ENCODE results near the gene SLC7A7. TPM values are rescaled to one million over a fixed set of nuclear protein-coding genes. Genes with fewer than 3 reads are reported as not detected.

Gene SLC7A7
- total and polyA plus RNA-seq, 9 of the 15 experiments (the other 6 are each of a cell fraction or from before 2014, with no cell fraction given): 0.07 to 0.68 (median 0.41) TPM

- no peaks in the 10 kb centered on the region for H3K36me3 ChIP-seq (ENCODE audit: control insufficient read depth, insufficient read depth, low read length)
- H3K9me3 ChIP-seq (replicated peaks; ENCODE audit: control insufficient read depth, insufficient read depth, low read depth, low read length): no peaks in the 10 kb centered on the region
- ChIA-PET CTCF (ENCODE audit: low intra/inter-chr PET ratio) (interaction anchor here (1.0 kb wide), 1 partner anchor 26 kb away, joined by 4 read pairs; no protein-coding TSS in a partner anchor), POLR2A (interaction anchor here (0.5 to 1.3 kb wide), 6 partner anchors 14 to 358 kb away, joined by 3 to 4 read pairs (median 3); no protein-coding TSS in a partner anchor)
- no peaks in the 10 kb centered on the region for H3K79me2 ChIP-seq (ENCODE audit: control insufficient read depth, insufficient read depth, low read length)
- in situ Hi-C loops (cut with MboI) (loop anchor here (10.0 kb wide), 2 partner anchors 194 to 284 kb away; no protein-coding TSS in a partner anchor), intact Hi-C loops (cut with micrococcal nuclease) (no loop called here)
- no peaks in the 10 kb centered on the region for H3K9me1 ChIP-seq (ENCODE audit: control insufficient read depth, insufficient read depth, low read length)
- no peak for ATAC-seq
- H2AFZ ChIP-seq (ENCODE audit: low read depth, low read length): peak overlapping the region; percentile 22
- H3K9ac ChIP-seq (ENCODE audit: insufficient read depth in 1 of 2, low read depth in 2 of 2, low read length in 2 of 2): peak overlapping the region in 1 of 2 experiments; percentile 53; a peak in 1 of 4 replicates
- 48% methylated on average over 11 of the region's 12 CpGs for WGBS (ENCODE audit: insufficient coverage, low coverage, missing lambda C conversion rate)
- no peaks in the 10 kb centered on the region for H4K20me1 ChIP-seq (replicated peaks; ENCODE audit: control insufficient read depth, insufficient read depth, low read length)
- FAIRE-seq: peak; percentile 66
- no peak for DNase-seq (ENCODE audit: extremely low read depth in 1 of 4, low spot score in 3 of 4)
- H3K27ac ChIP-seq (ENCODE audit: extremely low read depth, low read depth, low read length): no peak overlapping the region
- no TSS peak for BruUV-seq (replicated peaks)
- no peaks in the 10 kb centered on the region for H3K27me3 ChIP-seq (ENCODE audit: control insufficient read depth in 2 of 2, insufficient read depth in 2 of 2, low read length in 2 of 2)
- H3K4me2 ChIP-seq (ENCODE audit: insufficient read depth, low read length): no peak overlapping the region
- H3K4me1 ChIP-seq (replicated peaks in 1 of 2; ENCODE audit: control insufficient read depth in 2 of 2, insufficient read depth in 2 of 2, low read length in 2 of 2): peaks cover 5 to 33% of the 10 kb centered on the region in 2 experiments; a peak in 3 of 5 replicates
- TF ChIP-seq, protein P1, sequence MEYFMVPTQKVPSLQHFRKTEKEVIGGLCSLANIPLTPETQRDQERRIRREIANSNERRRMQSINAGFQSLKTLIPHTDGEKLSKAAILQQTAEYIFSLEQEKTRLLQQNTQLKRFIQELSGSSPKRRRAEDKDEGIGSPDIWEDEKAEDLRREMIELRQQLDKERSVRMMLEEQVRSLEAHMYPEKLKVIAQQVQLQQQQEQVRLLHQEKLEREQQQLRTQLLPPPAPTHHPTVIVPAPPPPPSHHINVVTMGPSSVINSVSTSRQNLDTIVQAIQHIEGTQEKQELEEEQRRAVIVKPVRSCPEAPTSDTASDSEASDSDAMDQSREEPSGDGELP (CRISPR knock-in tag; IDR thresholded peaks at IDR 0.05; ENCODE audit: borderline replicate concordance): peak; percentile 57; the same call in 1 of the 2 replicates
- TF ChIP-seq ZBTB7A (IDR thresholded peaks at IDR 0.05; ENCODE audit: borderline replicate concordance, control insufficient read depth, low read depth, low read length) (peak; percentile 38; the same call in 1 of the 2 replicates), C11orf30 (IDR thresholded peaks at IDR 0.05; ENCODE audit: low read depth) (peak; percentile 75), MAFK (IDR thresholded peaks at IDR 0.05; ENCODE audit: low read length) (peak; percentile 43; the same call in 1 of the 2 replicates), CBFA2T3 (IDR thresholded peaks at IDR 0.05) (peak; percentile 16; the same call in 1 of the 2 replicates), EP400 (IDR thresholded peaks at IDR 0.05) (no peak), ZNF316 (IDR thresholded peaks at IDR 0.05) (peak; percentile 70), MAFF (IDR thresholded peaks at IDR 0.05; ENCODE audit: low read length) (peak; percentile 35; the same call in 1 of the 2 replicates), CREBBP (IDR thresholded peaks at IDR 0.05; ENCODE audit: low read depth, low read length) (no peak), NFE2 (IDR thresholded peaks at IDR 0.05; ENCODE audit: low read depth) (0 out of 2 replicates have a peak, but pooled peaks have one; percentile 9), DACH1 (IDR thresholded peaks at IDR 0.05; ENCODE audit: partially characterized antibody) (peak; percentile 42)
- H3K4me3 ChIP-seq: no peak overlapping the region
Observed at GRCh38 chr14:22848351-22849164, 33.3 kb upstream of the SLC7A7 start.
